Mesothelial cell of epicardium (in vitro differentiated cells): ENCODE data around the gene PTPRU. TPM values are rescaled to one million over a fixed set of nuclear protein-coding genes. Genes with fewer than 3 reads are reported as not detected.
A peak's percentile ranks its signal among the peaks of the same experiment; 100 is the strongest.
"Not testable (repeated sequence)": the region's sequence is repeated elsewhere in the genome, so short reads cannot be mapped to it uniquely, and the experiment has no call there.

Source experiments
- DNase-seq, 2 experiments: peaks; one replicate each; pipeline ENCODE4 v3.0.0; 2021; ENCODE audit warnings: low spot score in 2 of 2; ENCODE audit not compliant: unreplicated experiment in 2 of 2
- H3K27ac Mint-ChIP-seq: 2 replicates; pipeline ENCODE4 v1.8.0; 2021; ENCODE audit warnings: mixed read lengths
- H3K27me3 Mint-ChIP-seq: 2 replicates; pipeline ENCODE4 v1.8.0; 2021; ENCODE audit warnings: low read depth, mixed read lengths
- H3K36me3 Mint-ChIP-seq: 2 replicates; pipeline ENCODE4 v1.8.0; 2021; ENCODE audit warnings: mixed read lengths
- H3K4me1 Mint-ChIP-seq: 2 replicates; pipeline ENCODE4 v1.8.0; 2021; ENCODE audit warnings: mixed read lengths
- H3K4me3 Mint-ChIP-seq: 2 replicates; pipeline ENCODE4 v1.8.0; 2021; ENCODE audit warnings: mild to moderate bottlenecking, moderate library complexity, mixed read lengths
- H3K9me3 Mint-ChIP-seq: 2 replicates; pipeline ENCODE4 v1.8.0; 2021; ENCODE audit warnings: mixed read lengths
- CTCF ChIP-seq: fragments of 200-600 bp; sonication (generic); IDR thresholded peaks from one replicate; pipeline ENCODE4 v1.5.0; 2021; ENCODE audit warnings: antibody characterized with exemption; ENCODE audit not compliant: unreplicated experiment
- total RNA-seq: library from RNA; stranded (reverse); gene quantifications from 3 replicates; pipeline ENCODE4 v1.2.1, GENCODE V29; 2021

Gene PTPRU
- total RNA-seq, 1 donor from 2014 or later: 151 TPM

GRCh38 chr1:29230553-29231378, 5.6 kb upstream of the PTPRU start, which contains the start of gene MECR:
MECR (minus strand) TSS chr1:29230934; CDS start chr1:29230906, 28 bp downstream.
- H3K9me3 Mint-ChIP-seq: no peaks in the 10 kb centered on the region
- peak within 1 kb of the TSS; percentile 95 for H3K27ac Mint-ChIP-seq
- no peak for TF ChIP-seq CTCF
- peaks cover 12% of the 10 kb centered on the region for H3K4me1 Mint-ChIP-seq
- H3K4me3 Mint-ChIP-seq: peak within 1 kb of the TSS; percentile 85
- peak; percentile 90 to 98 for DNase-seq
- no peaks in the 10 kb centered on the region for H3K36me3 Mint-ChIP-seq
- peaks cover 6% of the 10 kb centered on the region for H3K27me3 Mint-ChIP-seq

GRCh38 chr1:29232387-29232786, 3.9 kb upstream of the PTPRU start:
- Mint-ChIP-seq H3K9me3 (no peaks in the 10 kb centered on the region), H3K27ac (no peak overlapping the region), H3K4me3 (no peak overlapping the region), H3K36me3 (no peaks in the 10 kb centered on the region), H3K4me1 (peaks cover 12% of the 10 kb centered on the region), H3K27me3 (peaks cover 6% of the 10 kb centered on the region)
- TF ChIP-seq CTCF: no peak
- DNase-seq: no peak

GRCh38 chr1:29233693-29234092, 2.6 kb upstream of the PTPRU start:
- Mint-ChIP-seq H3K27me3 (peaks cover 6% of the 10 kb centered on the region), H3K27ac (no peak overlapping the region), H3K9me3 (no peaks in the 10 kb centered on the region), H3K4me1 (peaks cover 19% of the 10 kb centered on the region), H3K4me3 (no peak overlapping the region), H3K36me3 (no peaks in the 10 kb centered on the region)
- no peak for DNase-seq
- no peak for TF ChIP-seq CTCF

- H3K36me3 Mint-ChIP-seq: no peaks in the 10 kb centered on the region
- peaks cover 25% of the 10 kb centered on the region for H3K4me1 Mint-ChIP-seq
- H3K4me3 Mint-ChIP-seq: no peak overlapping the region
- no peak for DNase-seq
- no peak overlapping the region for H3K27ac Mint-ChIP-seq
- no peak for TF ChIP-seq CTCF
- no peaks in the 10 kb centered on the region for H3K9me3 Mint-ChIP-seq
- H3K27me3 Mint-ChIP-seq: peaks cover 6% of the 10 kb centered on the region
These were observed 1.9 kb upstream of the PTPRU start for GRCh38 chr1:29234471-29234870.

- not testable (repeated sequence) for H3K27me3 Mint-ChIP-seq, H3K27ac Mint-ChIP-seq, DNase-seq, H3K9me3 Mint-ChIP-seq, H3K36me3 Mint-ChIP-seq, H3K4me3 Mint-ChIP-seq
- H3K4me1 Mint-ChIP-seq: peaks cover 25% of the 10 kb centered on the region
These were observed 1.4 kb upstream of the PTPRU start for GRCh38 chr1:29234881-29235280.

GRCh38 chr1:29236712-29237128, 398 bp downstream of the PTPRU start:
- TF ChIP-seq CTCF: no peak
- peak in 1 of 2 experiments; percentile 54 for DNase-seq
- Mint-ChIP-seq H3K4me3 (peak overlapping the region; percentile 87), H3K9me3 (no peaks in the 10 kb centered on the region), H3K27ac (peak overlapping the region; percentile 89), H3K36me3 (no peaks in the 10 kb centered on the region), H3K27me3 (peaks cover 6% of the 10 kb centered on the region), H3K4me1 (peaks cover 31% of the 10 kb centered on the region)
